Measurements from ENCODE around the gene EGFL6. TPM values are rescaled to one million over a fixed set of nuclear protein-coding genes. Genes with fewer than 3 reads are reported as not detected.
"Not testable (repeated sequence)": the region's sequence is repeated elsewhere in the genome, so short reads cannot be mapped to it uniquely, and the experiment has no call there.

The EGFL6 gene
- polyA plus RNA-seq, 1 experiment, result not detected

GRCh38 chrX:13645464-13646153 lies 76.2 kb downstream of the EGFL6 start:
- no peaks in the 10 kb centered on the region for H3K27me3 ChIP-seq (ENCODE audit: control insufficient read depth, insufficient read depth, low read length)
- POLR2A ChIA-PET, result no interaction called here
- H3K4me3 ChIP-seq (ENCODE audit: low read depth, low read length), result no peak overlapping the region
- DNase-seq (ENCODE audit: low read depth), result no peak
- CTCF ChIA-PET, result interaction anchor here (1.0 to 4.6 kb wide), 9 partner anchors 13 to 386 kb away, joined by 4 to 44 read pairs (median 5); no protein-coding TSS in a partner anchor
- no peaks in the 10 kb centered on the region for H3K36me3 ChIP-seq (ENCODE audit: control insufficient read depth, insufficient read depth, low read length)
- TF ChIP-seq, protein P1, sequence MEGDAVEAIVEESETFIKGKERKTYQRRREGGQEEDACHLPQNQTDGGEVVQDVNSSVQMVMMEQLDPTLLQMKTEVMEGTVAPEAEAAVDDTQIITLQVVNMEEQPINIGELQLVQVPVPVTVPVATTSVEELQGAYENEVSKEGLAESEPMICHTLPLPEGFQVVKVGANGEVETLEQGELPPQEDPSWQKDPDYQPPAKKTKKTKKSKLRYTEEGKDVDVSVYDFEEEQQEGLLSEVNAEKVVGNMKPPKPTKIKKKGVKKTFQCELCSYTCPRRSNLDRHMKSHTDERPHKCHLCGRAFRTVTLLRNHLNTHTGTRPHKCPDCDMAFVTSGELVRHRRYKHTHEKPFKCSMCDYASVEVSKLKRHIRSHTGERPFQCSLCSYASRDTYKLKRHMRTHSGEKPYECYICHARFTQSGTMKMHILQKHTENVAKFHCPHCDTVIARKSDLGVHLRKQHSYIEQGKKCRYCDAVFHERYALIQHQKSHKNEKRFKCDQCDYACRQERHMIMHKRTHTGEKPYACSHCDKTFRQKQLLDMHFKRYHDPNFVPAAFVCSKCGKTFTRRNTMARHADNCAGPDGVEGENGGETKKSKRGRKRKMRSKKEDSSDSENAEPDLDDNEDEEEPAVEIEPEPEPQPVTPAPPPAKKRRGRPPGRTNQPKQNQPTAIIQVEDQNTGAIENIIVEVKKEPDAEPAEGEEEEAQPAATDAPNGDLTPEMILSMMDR (IDR thresholded peaks at IDR 0.05; ENCODE audit: insufficient read depth, low read depth, low read length), result no peak

GRCh38 chrX:13646154-13646549 lies 76.8 kb downstream of the EGFL6 start:
- TF ChIP-seq, protein P1 (IDR thresholded peaks at IDR 0.05; ENCODE audit: insufficient read depth, low read depth, low read length), result peak; percentile 75
- ChIA-PET CTCF (interaction anchor here (0.7 to 4.6 kb wide), 11 partner anchors 13 to 386 kb away, joined by 3 to 44 read pairs (median 4); no protein-coding TSS in a partner anchor), POLR2A (no interaction called here)
- Histone ChIP-seq H3K36me3 (ENCODE audit: control insufficient read depth, insufficient read depth, low read length) (no peaks in the 10 kb centered on the region), H3K27me3 (ENCODE audit: control insufficient read depth, insufficient read depth, low read length) (no peaks in the 10 kb centered on the region), H3K4me3 (ENCODE audit: low read depth, low read length) (no peak overlapping the region)
- DNase-seq (ENCODE audit: low read depth), result no peak

GRCh38 chrX:13647709-13648212 lies 78.4 kb downstream of the EGFL6 start:
- CTCF ChIA-PET, result interaction anchor here (3.0 to 4.6 kb wide), 2 partner anchors 137 to 140 kb away, joined by 14 to 44 read pairs; no protein-coding TSS in a partner anchor
- POLR2A ChIA-PET, result no interaction called here
- TF ChIP-seq, protein P1 (IDR thresholded peaks at IDR 0.05; ENCODE audit: insufficient read depth, low read depth, low read length), result no peak
- no peaks in the 10 kb centered on the region for H3K36me3 ChIP-seq (ENCODE audit: control insufficient read depth, insufficient read depth, low read length)
- DNase-seq (ENCODE audit: low read depth), result no peak
- H3K27me3 ChIP-seq (ENCODE audit: control insufficient read depth, insufficient read depth, low read length), result no peaks in the 10 kb centered on the region
- no peak overlapping the region for H3K4me3 ChIP-seq (ENCODE audit: low read depth, low read length)

- POLR2A ChIA-PET, CTCF ChIA-PET: not testable (repeated sequence)
Measured at GRCh38 chrX:13648336-13648735, 78.9 kb downstream of the EGFL6 start.

GRCh38 chrX:13649838-13650237 lies 80.4 kb downstream of the EGFL6 start:
- no peaks in the 10 kb centered on the region for H3K27me3 ChIP-seq (ENCODE audit: control insufficient read depth, insufficient read depth, low read length)
- DNase-seq (ENCODE audit: low read depth), result no peak
- ChIA-PET CTCF (no interaction called here), POLR2A (no interaction called here)
- TF ChIP-seq, protein P1 (IDR thresholded peaks at IDR 0.05; ENCODE audit: insufficient read depth, low read depth, low read length), result no peak
- H3K36me3 ChIP-seq (ENCODE audit: control insufficient read depth, insufficient read depth, low read length), result no peaks in the 10 kb centered on the region
- H3K4me3 ChIP-seq (ENCODE audit: low read depth, low read length), result no peak overlapping the region

More at GRCh38 chrX:13648336-13648735, 78.9 kb downstream of the EGFL6 start:
- H3K36me3 ChIP-seq (ENCODE audit: control insufficient read depth, insufficient read depth, low read length); H3K4me3 ChIP-seq (ENCODE audit: low read depth, low read length); DNase-seq (ENCODE audit: low read depth); H3K27me3 ChIP-seq (ENCODE audit: control insufficient read depth, insufficient read depth, low read length): not testable (repeated sequence)
